ENCODE data around the gene RHPN2. TPM values are rescaled to one million over a fixed set of nuclear protein-coding genes. Genes with fewer than 3 reads are reported as not detected.

Gene RHPN2
- polyA plus RNA-seq, 1 experiment, result 4.8 TPM

- CTCF ChIA-PET, result interaction anchor here (1.2 kb wide), 1 partner anchor 17 kb away, joined by 5 read pairs; no protein-coding TSS in a partner anchor
- no peak for TF ChIP-seq CTCF (IDR thresholded peaks at IDR 0.05; ENCODE audit: low read depth, low read length)
- H3K27me3 ChIP-seq (ENCODE audit: control insufficient read depth, insufficient read depth, low read length), result no peaks in the 10 kb centered on the region
Observed at GRCh38 chr19:33108161-33108560, 43.5 kb upstream of the RHPN2 start.

GRCh38 chr19:33102893-33103292 lies 38.2 kb upstream of the RHPN2 start:
- ChIA-PET CTCF (interaction anchor here (2.6 to 3.4 kb wide), 2 partner anchors 22 to 127 kb away, joined by 10 to 16 read pairs; no protein-coding TSS in a partner anchor), POLR2A (no interaction called here)

More at GRCh38 chr19:33108161-33108560, 43.5 kb upstream of the RHPN2 start:
- Histone ChIP-seq H3K4me3 (ENCODE audit: low read depth, low read length) (no peak overlapping the region), H3K9me3 (ENCODE audit: control insufficient read depth, insufficient read depth, low read length) (no peaks in the 10 kb centered on the region), H3K27ac (ENCODE audit: low read depth, low read length) (no peak overlapping the region)
- DNase-seq (ENCODE audit: low read depth, low spot score), result no peak
- POLR2A ChIA-PET, result no interaction called here

GRCh38 chr19:33100894-33101644 lies 36.4 kb upstream of the RHPN2 start:
- H3K27ac ChIP-seq (ENCODE audit: low read depth, low read length), result no peak overlapping the region
- no peak for TF ChIP-seq CTCF (IDR thresholded peaks at IDR 0.05; ENCODE audit: low read depth, low read length)
- ChIA-PET POLR2A (no interaction called here), CTCF (interaction anchor here (0.6 kb wide), 2 partner anchors 18 to 54 kb away, joined by 3 to 4 read pairs; no protein-coding TSS in a partner anchor)
- H3K4me3 ChIP-seq (ENCODE audit: low read depth, low read length), result no peak overlapping the region
- no peaks in the 10 kb centered on the region for H3K27me3 ChIP-seq (ENCODE audit: control insufficient read depth, insufficient read depth, low read length)
- DNase-seq (ENCODE audit: low read depth, low spot score), result no peak
- H3K9me3 ChIP-seq (ENCODE audit: control insufficient read depth, insufficient read depth, low read length), result no peaks in the 10 kb centered on the region

More at GRCh38 chr19:33102893-33103292, 38.2 kb upstream of the RHPN2 start:
- H3K27ac ChIP-seq (ENCODE audit: low read depth, low read length), result no peak overlapping the region
- H3K4me3 ChIP-seq (ENCODE audit: low read depth, low read length), result no peak overlapping the region
- TF ChIP-seq CTCF (IDR thresholded peaks at IDR 0.05; ENCODE audit: low read depth, low read length), result no peak
- no peaks in the 10 kb centered on the region for H3K9me3 ChIP-seq (ENCODE audit: control insufficient read depth, insufficient read depth, low read length)
- H3K27me3 ChIP-seq (ENCODE audit: control insufficient read depth, insufficient read depth, low read length), result no peaks in the 10 kb centered on the region
- no peak for DNase-seq (ENCODE audit: low read depth, low spot score)

GRCh38 chr19:33098055-33098534 lies 33.4 kb upstream of the RHPN2 start:
- H3K27ac ChIP-seq (ENCODE audit: low read depth, low read length), result no peak overlapping the region
- POLR2A ChIA-PET, result no interaction called here
- CTCF ChIA-PET, result interaction anchor here (1.6 kb wide), 1 partner anchor 122 kb away, joined by 4 read pairs; no protein-coding TSS in a partner anchor
- DNase-seq (ENCODE audit: low read depth, low spot score), result no peak
- no peak for TF ChIP-seq CTCF (IDR thresholded peaks at IDR 0.05; ENCODE audit: low read depth, low read length)
- no peak overlapping the region for H3K4me3 ChIP-seq (ENCODE audit: low read depth, low read length)
- no peaks in the 10 kb centered on the region for H3K9me3 ChIP-seq (ENCODE audit: control insufficient read depth, insufficient read depth, low read length)
- no peaks in the 10 kb centered on the region for H3K27me3 ChIP-seq (ENCODE audit: control insufficient read depth, insufficient read depth, low read length)

- H3K9me3 ChIP-seq (ENCODE audit: control insufficient read depth, insufficient read depth, low read length), result no peaks in the 10 kb centered on the region
- no peak overlapping the region for H3K27ac ChIP-seq (ENCODE audit: low read depth, low read length)
- POLR2A ChIA-PET, result no interaction called here
- CTCF ChIA-PET, result no interaction called here
- DNase-seq (ENCODE audit: low read depth, low spot score), result no peak
- no peaks in the 10 kb centered on the region for H3K27me3 ChIP-seq (ENCODE audit: control insufficient read depth, insufficient read depth, low read length)
- TF ChIP-seq CTCF (IDR thresholded peaks at IDR 0.05; ENCODE audit: low read depth, low read length), result no peak
- H3K4me3 ChIP-seq (ENCODE audit: low read depth, low read length), result no peak overlapping the region
Observed at GRCh38 chr19:33096005-33096404, 31.3 kb upstream of the RHPN2 start.

Data from AG04450 (cell line).